IMR-90 (cell line): ENCODE results near the gene MREG.

ENCODE experiments used
- BHLHE40 ChIP-seq: fragments of 150-350 bp; IDR thresholded peaks from 2 replicates; pipeline ENCODE4 v1.6.1; 2016; ENCODE audit warnings: mild to moderate bottlenecking, low read depth, low read length
- POLR2A ChIP-seq: IDR thresholded peaks from 2 replicates; pipeline ENCODE4 v1.6.1; 2012; ENCODE audit warnings: mild to moderate bottlenecking, low read depth, low read length
- RFX5 ChIP-seq: IDR thresholded peaks from 2 replicates; pipeline ENCODE4 v1.8.0; 2012; ENCODE audit warnings: low read depth, mild to moderate bottlenecking, low read length, moderate library complexity
- TF ChIP-seq, protein P1 (sequence below): conservative IDR thresholded peaks from 2 replicates; pipeline ENCODE4 v1.5.1; 2012; ENCODE audit warnings: mild to moderate bottlenecking, low read depth, low read length, improper control_type of control experiment
- TF ChIP-seq, protein P2 (sequence below): fragments of 150-350 bp; IDR thresholded peaks from 2 replicates; pipeline ENCODE4 v1.6.1; 2016; ENCODE audit warnings: low read depth, mild to moderate bottlenecking, low read length, moderate library complexity, borderline replicate concordance

DNA sequence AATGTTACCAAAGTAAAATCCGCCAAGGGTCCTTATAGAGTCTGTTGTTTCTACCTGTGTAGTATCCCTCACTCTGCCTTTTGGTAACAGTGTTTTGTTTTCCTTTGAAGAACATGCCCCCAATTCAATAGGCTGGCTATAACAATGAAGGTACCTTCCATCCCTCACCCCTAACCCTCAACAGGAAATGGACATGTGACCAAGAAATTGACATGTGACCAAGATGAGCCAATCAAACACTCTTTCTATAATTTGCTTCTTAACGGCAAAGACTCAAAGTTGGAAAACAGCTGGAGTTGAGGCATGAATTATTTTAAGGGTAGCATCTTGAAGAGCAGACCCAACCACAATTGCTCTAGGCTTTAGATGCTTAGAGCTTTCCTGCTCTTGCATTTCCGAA lies 5.4 kb upstream of the MREG start:
- TF ChIP-seq, protein P1, sequence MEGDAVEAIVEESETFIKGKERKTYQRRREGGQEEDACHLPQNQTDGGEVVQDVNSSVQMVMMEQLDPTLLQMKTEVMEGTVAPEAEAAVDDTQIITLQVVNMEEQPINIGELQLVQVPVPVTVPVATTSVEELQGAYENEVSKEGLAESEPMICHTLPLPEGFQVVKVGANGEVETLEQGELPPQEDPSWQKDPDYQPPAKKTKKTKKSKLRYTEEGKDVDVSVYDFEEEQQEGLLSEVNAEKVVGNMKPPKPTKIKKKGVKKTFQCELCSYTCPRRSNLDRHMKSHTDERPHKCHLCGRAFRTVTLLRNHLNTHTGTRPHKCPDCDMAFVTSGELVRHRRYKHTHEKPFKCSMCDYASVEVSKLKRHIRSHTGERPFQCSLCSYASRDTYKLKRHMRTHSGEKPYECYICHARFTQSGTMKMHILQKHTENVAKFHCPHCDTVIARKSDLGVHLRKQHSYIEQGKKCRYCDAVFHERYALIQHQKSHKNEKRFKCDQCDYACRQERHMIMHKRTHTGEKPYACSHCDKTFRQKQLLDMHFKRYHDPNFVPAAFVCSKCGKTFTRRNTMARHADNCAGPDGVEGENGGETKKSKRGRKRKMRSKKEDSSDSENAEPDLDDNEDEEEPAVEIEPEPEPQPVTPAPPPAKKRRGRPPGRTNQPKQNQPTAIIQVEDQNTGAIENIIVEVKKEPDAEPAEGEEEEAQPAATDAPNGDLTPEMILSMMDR: no peak
- TF ChIP-seq BHLHE40 (no peak), RFX5 (no peak), POLR2A (no peak)
- TF ChIP-seq, protein P2, sequence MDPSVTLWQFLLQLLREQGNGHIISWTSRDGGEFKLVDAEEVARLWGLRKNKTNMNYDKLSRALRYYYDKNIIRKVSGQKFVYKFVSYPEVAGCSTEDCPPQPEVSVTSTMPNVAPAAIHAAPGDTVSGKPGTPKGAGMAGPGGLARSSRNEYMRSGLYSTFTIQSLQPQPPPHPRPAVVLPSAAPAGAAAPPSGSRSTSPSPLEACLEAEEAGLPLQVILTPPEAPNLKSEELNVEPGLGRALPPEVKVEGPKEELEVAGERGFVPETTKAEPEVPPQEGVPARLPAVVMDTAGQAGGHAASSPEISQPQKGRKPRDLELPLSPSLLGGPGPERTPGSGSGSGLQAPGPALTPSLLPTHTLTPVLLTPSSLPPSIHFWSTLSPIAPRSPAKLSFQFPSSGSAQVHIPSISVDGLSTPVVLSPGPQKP: no peak
